Dermis microvascular lymphatic vessel endothelial cell (primary cell): ENCODE measurements around the gene CCDC159. TPM values are rescaled to one million over a fixed set of nuclear protein-coding genes. Genes with fewer than 3 reads are reported as not detected.
"Not testable (repeated sequence)": the region's sequence is repeated elsewhere in the genome, so short reads cannot be mapped to it uniquely, and the experiment has no call there.

ENCODE experiments used
- DNase-seq, 2 donors: peaks; one replicate each; pipeline versions ENCODE4 v3.0.0 to v3.0.0-alpha.2; 2010; ENCODE audit warnings: low read depth in 2 of 2
- total RNA-seq: library from RNA; depleted of rRNA; stranded (reverse); fragments of >200 nt; gene quantifications from 2 replicates; pipeline ENCODE4 v1.2.1, GENCODE V29; 2014

Gene CCDC159
- total RNA-seq, 1 donor from 2014 or later = 3.9 TPM

GRCh38 chr19:11338121-11338520 lies 8.2 kb upstream of the CCDC159 start:
- DNase-seq = no peak

DNA sequence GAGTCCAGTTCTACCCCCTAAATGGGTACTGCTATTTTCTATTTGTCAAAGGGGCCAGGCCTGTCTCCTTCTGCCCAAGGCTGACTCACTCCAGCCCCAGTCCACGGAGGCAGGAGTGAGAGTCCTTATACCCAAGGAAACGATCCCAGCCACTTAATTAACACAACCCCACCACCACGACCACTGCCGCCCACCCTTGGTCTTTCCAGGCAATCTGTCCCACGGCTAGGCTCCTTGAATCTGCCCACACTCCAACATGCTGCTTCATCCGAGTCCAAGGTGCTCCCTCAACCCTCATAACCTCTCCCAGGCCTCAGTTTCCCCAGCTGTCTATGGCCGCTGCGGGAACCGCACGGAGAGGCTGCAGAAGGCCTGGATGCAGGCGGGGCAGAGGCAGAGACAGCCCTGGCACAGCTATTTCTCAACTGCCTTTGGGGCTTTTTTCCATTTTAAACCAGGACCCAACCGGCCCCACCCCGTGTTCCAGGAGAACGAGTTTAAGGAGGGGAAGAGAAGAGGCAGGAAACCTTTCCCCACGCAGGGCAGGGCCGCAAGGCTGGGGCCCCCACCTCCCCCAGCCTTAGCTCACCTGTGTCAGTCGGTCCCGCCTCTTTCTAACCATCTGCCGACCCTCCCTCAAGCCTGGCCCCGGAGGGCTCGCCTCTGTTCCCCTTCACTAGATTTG lies 7.6 kb upstream of the CCDC159 start:
- DNase-seq = no peak

DNA sequence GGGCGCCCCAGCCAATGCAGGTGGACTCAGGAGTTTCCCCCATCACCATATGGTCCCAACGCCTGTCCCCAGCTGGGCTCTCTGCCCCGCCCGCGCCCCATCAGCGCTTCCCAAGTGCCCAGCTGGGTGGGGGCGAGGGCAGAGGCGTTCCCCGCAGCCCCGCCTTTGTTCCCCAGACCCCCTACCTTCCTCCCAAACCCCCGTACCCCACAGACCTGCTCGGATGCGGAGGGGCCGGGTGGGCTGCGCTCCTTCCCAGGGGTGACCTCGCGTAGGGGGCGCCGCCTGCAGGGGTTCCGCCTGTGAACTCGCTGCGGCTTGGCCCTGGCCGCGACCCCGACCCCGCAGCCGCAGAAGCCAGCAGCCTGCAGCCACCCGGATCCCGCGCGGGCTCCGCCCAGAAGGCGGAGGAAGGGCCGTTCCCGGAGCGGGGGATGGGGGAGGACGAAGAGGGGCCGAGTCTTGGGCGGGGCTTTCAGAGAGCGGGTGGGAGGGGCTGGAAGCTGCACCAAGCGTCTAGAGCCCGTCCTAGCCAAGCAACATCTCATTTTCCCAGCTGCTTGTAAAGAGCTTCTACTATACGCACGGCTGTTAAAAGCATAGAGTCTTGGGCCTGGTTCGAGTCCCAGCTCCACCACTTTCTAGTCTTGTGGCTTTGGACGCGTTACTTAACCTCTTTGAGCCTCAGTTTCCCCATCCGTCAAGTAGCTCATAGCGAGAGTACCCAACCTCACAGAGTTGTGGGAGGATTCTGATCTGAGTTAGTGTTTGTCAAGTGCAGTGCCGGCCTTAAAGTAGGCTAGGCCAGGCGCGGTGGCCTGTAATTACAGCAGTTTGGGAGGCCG lies 6.8 kb upstream of the CCDC159 start, which contains the start of gene RAB3D:
Gene RAB3D (minus strand): TSS at position 404 of the 845 bp plus-strand sequence. CDS start 2,258 bp downstream, outside the sequence.
- DNase-seq = peak; percentile 57 to 87

- DNase-seq = not testable (repeated sequence)
Observed at GRCh38 chr19:11340099-11340467, 6.2 kb upstream of the CCDC159 start.

- no peak for DNase-seq
Observed at GRCh38 chr19:11342429-11342828, 3.9 kb upstream of the CCDC159 start.

DNA sequence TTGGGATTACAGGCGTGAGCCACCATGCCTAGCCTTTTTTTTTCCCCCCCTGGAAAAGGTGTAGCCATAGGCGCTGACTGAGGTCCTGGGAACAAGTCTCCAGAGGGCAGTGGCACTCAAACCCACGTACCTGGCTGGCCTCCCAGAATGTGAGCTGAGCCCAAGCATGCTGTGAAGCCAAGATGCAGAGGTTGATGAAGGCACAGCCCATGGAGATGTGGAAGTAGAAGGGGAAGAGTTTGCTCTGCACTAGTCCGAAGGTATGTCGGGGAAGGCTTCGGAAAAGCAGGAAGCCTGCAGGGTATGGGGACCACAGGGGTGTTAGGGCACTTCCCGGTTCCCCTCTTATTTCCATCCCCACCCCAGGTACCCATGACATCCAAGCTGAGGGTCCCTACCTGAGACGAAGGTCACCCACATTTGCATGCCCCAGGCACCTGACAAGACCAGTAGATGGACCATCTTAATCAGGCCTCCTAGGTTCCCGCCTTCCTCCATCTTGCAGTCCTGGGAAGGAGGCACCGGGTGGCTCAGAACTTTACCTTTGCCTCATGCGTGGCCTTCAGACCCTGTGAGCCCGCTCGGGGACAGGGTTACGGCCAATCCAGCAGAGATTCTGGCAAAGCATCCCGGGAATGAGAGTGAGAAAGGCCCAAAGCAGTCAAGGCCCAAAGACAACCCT lies 1.1 kb upstream of the CCDC159 start:
- DNase-seq = no peak

- no peak for DNase-seq
Observed at GRCh38 chr19:11347546-11348039, 1.3 kb downstream of the CCDC159 start.

- DNase-seq = no peak
Observed at GRCh38 chr19:11349171-11349570, 2.9 kb downstream of the CCDC159 start.

DNA sequence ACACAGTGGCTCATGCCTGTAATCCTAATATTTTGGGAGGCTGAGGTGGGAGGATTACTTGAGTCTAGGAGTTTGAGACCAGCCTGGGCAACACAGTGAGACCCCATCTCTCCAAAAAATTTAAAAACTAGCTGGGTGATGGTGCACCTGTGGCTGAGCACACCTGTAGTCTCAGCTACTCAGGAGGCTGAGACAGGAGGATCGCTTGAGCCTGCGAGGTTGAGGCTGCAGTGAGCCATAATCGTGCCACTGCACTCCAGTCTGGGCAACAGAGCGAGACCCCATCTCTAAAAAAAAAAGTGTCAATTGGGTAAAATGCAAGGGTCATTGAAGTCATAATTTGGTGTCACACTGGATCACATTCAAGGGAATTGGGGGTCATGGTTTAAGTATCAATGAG lies 7.8 kb downstream of the CCDC159 start:
- DNase-seq = not testable (repeated sequence)

DNA sequence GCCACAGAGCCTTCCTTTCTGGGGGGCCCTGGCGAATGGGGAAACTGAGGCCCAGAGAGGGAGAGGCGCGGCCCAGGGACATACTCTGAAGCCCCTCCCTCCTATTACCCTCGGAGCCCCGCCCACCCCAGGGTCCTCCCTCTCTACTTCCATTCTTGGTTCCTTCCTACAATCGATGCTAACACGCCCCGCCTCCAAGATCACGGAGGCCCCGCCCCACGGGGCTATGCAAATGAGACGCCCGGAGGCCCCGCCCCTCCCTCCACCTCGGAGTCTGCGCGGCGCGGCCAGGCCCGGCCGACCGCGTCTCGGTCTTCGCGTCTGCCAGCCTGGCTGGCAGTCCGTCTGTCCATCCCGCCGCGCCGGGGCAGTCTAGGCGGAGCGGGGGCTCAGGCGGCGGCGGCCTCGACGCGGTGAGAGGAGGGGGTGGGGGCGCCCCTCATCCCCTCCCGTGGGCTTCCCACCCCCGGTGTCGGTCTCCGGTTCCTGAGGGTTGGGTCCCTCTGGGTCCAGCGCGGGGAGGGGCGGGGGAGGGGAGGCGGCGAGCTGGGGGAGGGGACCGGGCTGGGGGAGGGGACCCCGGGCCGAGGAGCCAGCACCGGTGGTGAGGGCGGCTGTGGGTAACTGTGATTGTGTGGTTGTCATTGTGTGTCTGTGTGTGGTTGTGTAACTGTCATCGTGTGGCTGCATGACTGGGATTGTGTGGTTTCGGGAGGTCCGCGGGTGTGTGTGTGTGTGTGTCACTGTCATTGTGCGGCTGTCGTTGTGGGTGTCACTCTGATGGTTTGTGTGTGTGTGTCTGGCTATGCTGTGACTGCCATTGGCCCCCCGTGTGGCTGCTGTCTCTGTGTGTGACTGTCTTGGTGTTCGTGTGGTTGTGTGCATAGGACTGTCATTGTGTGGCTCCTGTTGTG lies 9.1 kb downstream of the CCDC159 start, which contains the start of gene PLPPR2:
Gene PLPPR2 (plus strand): TSS at position 273 of the 914 bp plus-strand sequence. CDS start 2,242 bp downstream, outside the sequence.
- peak; percentile 63 to 91 for DNase-seq

GRCh38 chr19:11356074-11356397 lies 9.7 kb downstream of the CCDC159 start:
- no peak for DNase-seq

DNA sequence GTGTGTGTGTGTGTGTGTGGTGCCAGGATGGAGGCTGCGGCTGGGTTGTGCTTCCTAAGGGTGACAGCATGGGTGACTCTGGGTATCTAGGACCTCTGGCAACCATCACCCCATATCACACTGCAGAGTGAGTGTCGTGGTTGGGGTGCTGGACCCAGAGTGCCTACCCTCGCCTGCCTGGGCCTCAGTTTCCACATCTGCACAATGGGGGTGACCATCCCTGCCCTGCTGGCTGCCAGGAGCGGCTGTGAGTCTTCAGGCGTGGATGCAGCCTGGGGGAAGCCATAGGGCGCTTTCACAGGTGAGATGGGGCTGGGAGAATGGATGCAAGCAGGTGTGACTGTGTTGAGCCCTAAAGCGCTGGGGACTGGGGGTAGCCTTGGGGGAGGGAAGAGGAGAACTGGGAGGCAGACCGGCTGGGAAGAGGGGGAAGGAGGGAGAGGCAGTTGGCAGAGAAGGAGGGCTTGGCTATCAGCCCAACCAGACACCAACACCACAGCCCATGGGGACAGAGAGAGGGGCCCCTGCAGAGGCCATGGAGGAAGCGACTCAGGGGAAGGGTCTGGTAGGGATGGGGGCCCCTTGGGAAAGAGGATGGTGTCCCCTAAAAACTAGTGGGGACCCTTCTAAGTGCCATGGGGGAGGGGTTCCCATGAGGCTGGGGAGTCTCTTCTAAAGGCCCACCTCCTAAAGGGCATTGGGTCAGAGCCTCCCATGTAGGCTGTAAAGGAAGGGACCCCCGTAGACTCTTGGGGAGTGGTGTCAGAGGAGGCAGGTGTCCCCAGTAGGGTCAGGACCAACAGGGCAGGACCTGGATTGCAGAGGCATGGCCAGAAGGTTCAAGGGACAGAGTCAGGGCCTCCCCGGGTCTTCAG lies 10.6 kb downstream of the CCDC159 start:
- no peak for DNase-seq

- DNase-seq = no peak
Observed at GRCh38 chr19:11359421-11359820, 13.1 kb downstream of the CCDC159 start.

GRCh38 chr19:11361037-11361770 lies 14.9 kb downstream of the CCDC159 start:
- peak; percentile 51 to 62 for DNase-seq

DNA sequence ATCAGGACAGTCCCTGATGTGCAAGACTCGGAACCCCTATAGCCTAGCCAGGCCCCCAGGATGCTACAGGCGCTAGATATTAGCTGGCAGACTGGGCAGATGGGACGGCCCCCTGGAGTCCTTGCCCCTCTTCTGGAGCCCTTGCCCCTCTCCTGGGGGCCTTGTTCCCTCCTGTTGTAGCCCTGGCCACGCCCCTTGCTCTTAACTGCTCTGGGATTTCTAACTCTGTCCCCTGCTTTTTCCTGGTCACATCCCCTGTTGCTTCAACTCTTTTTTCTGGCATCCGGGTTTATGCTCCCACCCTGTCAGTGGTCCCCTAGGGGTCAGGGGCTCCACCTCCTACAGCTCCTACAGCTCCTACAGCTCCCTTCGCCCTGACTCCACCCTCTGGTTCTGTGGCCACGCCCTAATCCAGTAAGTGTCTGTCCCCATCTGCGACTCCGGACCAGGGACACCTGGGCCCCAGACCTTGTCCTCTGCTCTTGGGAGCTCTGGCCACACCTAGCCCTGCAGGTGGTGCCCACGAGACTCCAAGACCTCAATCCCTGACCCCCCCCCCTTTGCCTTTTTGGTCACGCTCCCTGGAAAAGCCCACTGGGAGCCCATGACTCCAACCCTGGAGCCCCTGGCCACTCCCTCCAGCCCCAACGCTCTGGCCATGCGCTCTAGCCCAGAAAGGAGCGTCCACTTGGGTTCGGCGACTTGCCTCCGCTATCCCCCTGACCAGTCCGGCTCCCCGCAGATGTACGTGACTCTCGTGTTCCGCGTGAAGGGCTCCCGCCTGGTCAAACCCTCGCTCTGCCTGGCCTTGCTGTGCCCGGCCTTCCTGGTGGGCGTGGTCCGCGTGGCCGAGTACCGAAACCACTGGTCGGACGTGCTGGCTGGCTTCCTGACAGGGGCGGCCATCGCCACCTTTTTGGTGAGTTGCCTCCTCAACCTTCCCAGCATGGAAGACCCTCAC lies 15.7 kb downstream of the CCDC159 start:
- no peak for DNase-seq

DNA sequence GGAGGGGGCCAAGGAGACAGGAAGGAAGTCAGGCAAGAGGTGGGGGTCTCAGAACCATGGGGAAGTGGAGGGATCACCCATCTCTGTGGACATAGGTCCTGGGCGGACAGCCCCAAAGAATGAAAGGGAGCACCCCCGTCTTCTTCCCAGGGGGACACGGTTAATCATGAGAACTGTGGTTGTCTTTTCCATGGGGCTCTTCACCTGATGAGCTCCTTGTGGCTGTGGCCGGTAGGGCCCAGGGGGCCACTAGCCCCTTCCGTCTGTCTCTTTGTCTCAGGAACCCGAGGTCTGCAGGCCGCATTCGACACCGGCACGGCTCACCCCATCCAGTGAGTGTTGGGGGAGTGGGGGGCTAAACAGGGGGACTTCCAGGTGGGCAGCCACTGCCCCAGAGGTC lies 17.6 kb downstream of the CCDC159 start:
- no peak for DNase-seq

GRCh38 chr19:11364296-11364904 lies 18.1 kb downstream of the CCDC159 start:
- DNase-seq = no peak

GRCh38 chr19:11364935-11365334 lies 18.6 kb downstream of the CCDC159 start:
- no peak for DNase-seq
